ENCODE data around the gene GOLGA8N. TPM values are rescaled to one million over a fixed set of nuclear protein-coding genes. Genes with fewer than 3 reads are reported as not detected.
"Not testable (repeated sequence)": the region's sequence is repeated elsewhere in the genome, so short reads cannot be mapped to it uniquely, and the experiment has no call there.

The GOLGA8N gene
- polyA plus RNA-seq (2012; ENCODE audit: insufficient read length, low read depth) = 0.16 TPM

GRCh38 chr15:32593151-32593550 is at the start of gene GOLGA8N:
Gene GOLGA8N (plus strand): TSS chr15:32593456.
- not testable (repeated sequence) for TF ChIP-seq POLR2AphosphoS5 (IDR thresholded peaks at IDR 0.05; ENCODE audit: low read depth, low read length); TAF1 (IDR thresholded peaks at IDR 0.05; ENCODE audit: borderline replicate concordance, insufficient read depth, low read length); FOXP2 (optimal IDR thresholded peaks at IDR 0.05; ENCODE audit: borderline replicate concordance, extremely low read depth, extremely low read length, insufficient read depth)

DNA sequence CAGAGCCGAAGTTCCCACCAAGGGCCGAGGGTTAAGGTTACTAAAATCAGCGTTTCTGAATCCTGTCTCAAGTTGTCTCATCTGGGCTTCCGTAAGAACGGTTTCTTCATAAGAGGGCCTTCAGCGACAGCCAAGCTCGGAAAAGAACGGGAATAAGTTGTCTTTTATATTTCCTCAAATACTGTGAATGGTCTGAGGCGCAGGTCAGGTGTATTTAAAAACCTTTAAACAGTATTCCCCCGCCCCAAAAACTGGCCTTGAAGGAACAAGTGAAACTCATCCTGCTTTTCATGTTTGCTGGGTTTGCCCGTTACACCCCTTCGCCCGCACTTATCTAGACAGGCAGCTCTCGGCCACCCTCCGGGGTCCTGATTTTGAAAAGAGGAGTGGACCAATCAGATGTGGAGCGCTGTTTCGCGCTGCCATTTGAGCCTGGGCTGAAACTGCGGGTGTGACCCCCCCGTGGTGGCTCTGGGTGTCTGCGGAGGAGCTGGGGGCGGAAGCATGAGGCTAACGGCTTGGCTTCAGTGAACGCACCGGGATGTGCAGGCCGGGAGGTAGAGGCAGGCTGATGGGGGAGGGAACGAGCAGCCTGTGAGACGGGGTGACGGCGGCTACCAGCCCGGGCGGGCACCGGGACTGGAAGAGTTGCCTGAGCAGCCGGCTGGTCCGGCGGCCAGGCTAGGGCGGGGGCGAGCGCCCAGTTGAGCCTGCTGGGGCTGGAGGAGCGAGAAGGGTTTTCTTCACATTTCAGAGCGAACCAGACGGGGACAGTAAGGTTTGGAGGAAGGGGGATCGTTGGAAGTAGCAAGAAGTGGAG is 22.0 kb downstream of the GOLGA8N start, which contains the start of gene ARHGAP11A:
Gene ARHGAP11A, plus strand, starts transcription at position 454 of the 820 bp plus-strand sequence. CDS start 708 bp downstream, outside the sequence.
- TF ChIP-seq TAF1 (IDR thresholded peaks at IDR 0.05; ENCODE audit: borderline replicate concordance, insufficient read depth, low read length) = peak; percentile 16; the same call in 1 of the 2 replicates

DNA sequence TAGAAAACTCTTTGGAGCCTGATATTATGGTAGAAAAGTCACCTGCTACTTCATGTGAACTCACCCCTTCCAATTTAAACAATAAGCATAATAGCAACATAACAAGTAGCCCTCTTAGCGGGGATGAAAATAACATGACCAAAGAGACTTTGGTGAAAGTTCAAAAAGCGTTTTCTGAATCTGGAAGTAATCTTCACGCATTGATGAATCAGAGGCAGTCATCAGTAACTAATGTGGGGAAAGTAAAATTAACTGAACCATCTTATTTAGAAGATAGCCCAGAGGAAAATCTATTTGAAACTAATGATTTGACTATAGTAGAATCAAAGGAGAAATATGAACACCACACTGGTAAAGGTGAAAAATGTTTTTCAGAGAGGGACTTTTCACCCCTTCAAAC is 43.2 kb downstream of the GOLGA8N start:
- TF ChIP-seq TAF1 (IDR thresholded peaks at IDR 0.05; ENCODE audit: borderline replicate concordance, insufficient read depth, low read length) (no peak), POLR2AphosphoS5 (IDR thresholded peaks at IDR 0.05; ENCODE audit: low read depth, low read length) (no peak), FOXP2 (optimal IDR thresholded peaks at IDR 0.05; ENCODE audit: borderline replicate concordance, extremely low read depth, extremely low read length, insufficient read depth) (no peak), SIN3A (IDR thresholded peaks at IDR 0.05; ENCODE audit: borderline replicate concordance, insufficient read depth, low read length) (no peak)
- TF ChIP-seq, protein P1, sequence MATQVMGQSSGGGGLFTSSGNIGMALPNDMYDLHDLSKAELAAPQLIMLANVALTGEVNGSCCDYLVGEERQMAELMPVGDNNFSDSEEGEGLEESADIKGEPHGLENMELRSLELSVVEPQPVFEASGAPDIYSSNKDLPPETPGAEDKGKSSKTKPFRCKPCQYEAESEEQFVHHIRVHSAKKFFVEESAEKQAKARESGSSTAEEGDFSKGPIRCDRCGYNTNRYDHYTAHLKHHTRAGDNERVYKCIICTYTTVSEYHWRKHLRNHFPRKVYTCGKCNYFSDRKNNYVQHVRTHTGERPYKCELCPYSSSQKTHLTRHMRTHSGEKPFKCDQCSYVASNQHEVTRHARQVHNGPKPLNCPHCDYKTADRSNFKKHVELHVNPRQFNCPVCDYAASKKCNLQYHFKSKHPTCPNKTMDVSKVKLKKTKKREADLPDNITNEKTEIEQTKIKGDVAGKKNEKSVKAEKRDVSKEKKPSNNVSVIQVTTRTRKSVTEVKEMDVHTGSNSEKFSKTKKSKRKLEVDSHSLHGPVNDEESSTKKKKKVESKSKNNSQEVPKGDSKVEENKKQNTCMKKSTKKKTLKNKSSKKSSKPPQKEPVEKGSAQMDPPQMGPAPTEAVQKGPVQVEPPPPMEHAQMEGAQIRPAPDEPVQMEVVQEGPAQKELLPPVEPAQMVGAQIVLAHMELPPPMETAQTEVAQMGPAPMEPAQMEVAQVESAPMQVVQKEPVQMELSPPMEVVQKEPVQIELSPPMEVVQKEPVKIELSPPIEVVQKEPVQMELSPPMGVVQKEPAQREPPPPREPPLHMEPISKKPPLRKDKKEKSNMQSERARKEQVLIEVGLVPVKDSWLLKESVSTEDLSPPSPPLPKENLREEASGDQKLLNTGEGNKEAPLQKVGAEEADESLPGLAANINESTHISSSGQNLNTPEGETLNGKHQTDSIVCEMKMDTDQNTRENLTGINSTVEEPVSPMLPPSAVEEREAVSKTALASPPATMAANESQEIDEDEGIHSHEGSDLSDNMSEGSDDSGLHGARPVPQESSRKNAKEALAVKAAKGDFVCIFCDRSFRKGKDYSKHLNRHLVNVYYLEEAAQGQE (IDR thresholded peaks at IDR 0.05; ENCODE audit: insufficient read depth in 1 of 2, low read depth in 2 of 2, low read length in 2 of 2) = no peak

DNA sequence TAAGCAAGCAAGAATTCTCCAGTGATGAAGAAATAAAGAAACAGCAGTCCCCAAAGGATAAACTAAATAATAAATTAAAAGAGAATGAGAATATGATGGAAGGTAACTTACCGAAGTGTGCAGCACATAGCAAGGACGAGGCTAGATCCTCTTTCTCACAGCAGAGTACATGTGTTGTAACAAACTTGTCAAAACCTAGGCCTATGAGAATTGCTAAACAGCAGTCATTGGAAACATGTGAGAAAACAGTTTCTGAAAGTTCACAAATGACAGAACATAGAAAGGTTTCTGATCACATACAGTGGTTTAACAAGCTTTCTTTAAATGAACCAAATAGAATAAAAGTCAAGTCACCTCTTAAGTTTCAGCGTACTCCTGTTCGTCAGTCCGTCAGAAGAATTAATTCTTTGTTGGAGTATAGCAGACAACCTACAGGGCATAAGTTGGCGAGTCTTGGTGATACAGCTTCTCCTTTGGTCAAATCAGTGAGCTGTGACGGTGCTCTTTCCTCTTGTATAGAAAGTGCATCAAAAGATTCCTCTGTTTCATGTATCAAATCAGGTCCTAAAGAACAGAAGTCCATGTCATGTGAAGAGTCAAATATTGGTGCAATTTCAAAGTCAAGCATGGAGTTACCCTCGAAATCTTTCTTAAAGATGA is 43.8 kb downstream of the GOLGA8N start:
- TF ChIP-seq, protein P1 (IDR thresholded peaks at IDR 0.05; ENCODE audit: insufficient read depth in 1 of 2, low read depth in 2 of 2, low read length in 2 of 2) = no peak
- TF ChIP-seq SIN3A (IDR thresholded peaks at IDR 0.05; ENCODE audit: borderline replicate concordance, insufficient read depth, low read length) (no peak), TAF1 (IDR thresholded peaks at IDR 0.05; ENCODE audit: borderline replicate concordance, insufficient read depth, low read length) (no peak), POLR2AphosphoS5 (IDR thresholded peaks at IDR 0.05; ENCODE audit: low read depth, low read length) (no peak), FOXP2 (optimal IDR thresholded peaks at IDR 0.05; ENCODE audit: borderline replicate concordance, extremely low read depth, extremely low read length, insufficient read depth) (no peak)

DNA sequence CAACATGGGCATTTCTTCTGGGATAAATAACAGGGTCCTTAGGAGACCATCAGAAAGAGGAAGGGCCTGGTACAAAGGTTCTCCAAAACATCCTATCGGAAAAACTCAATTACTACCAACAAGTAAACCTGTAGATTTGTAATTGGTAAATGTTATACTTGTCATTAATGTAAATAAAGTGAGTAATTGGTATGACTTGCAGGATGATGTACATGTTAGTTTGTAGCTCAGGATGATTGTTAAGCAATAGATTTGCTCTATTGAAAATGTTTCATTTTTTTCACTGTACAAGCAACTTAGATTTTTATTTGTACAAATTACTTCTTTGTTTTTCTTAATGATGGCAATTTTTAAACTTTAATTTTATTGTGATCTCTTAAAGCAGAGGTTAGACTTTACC is 44.4 kb downstream of the GOLGA8N start:
- TF ChIP-seq SIN3A (IDR thresholded peaks at IDR 0.05; ENCODE audit: borderline replicate concordance, insufficient read depth, low read length) (no peak), POLR2AphosphoS5 (IDR thresholded peaks at IDR 0.05; ENCODE audit: low read depth, low read length) (no peak), TAF1 (IDR thresholded peaks at IDR 0.05; ENCODE audit: borderline replicate concordance, insufficient read depth, low read length) (no peak), FOXP2 (optimal IDR thresholded peaks at IDR 0.05; ENCODE audit: borderline replicate concordance, extremely low read depth, extremely low read length, insufficient read depth) (no peak)
- TF ChIP-seq, protein P1 (IDR thresholded peaks at IDR 0.05; ENCODE audit: insufficient read depth in 1 of 2, low read depth in 2 of 2, low read length in 2 of 2) = no peak

All from PFSK-1 (cell line).